ENCODE results near the gene VSNL1. TPM values are rescaled to one million over a fixed set of nuclear protein-coding genes. Genes with fewer than 3 reads are reported as not detected.

VSNL1 gene
- total RNA-seq, 1 donor from 2014 or later: not detected

DNA sequence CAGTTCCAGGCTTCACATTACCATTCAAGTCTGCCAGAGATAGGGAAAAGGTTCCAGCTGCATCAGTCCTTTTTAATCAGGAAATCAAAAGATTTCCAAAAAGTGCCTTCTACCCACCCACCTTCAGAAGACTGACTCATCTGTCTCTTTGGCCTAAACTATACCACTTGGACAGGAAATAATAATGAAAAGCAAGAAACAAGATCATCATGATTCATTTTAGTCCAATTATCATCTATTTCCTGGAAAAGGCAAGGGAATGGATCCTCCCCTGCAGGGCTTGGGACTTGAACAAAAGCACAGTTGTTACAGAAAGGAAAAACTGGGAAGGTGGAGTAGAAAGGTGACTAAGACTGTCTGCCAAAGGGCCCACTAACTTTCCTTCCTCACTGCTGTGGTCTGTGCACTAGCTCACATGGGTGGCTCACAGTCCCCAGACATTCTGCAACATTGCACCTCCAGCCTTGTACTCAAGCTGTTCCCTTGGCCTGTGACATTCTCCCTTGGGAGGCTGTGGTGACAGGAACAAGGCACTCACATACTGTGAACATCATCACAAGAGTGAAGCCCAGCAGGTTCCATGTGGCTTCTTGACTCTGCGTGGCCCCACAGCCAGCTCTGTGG lies 75.3 kb downstream of the VSNL1 start:
- TF ChIP-seq, protein P1, sequence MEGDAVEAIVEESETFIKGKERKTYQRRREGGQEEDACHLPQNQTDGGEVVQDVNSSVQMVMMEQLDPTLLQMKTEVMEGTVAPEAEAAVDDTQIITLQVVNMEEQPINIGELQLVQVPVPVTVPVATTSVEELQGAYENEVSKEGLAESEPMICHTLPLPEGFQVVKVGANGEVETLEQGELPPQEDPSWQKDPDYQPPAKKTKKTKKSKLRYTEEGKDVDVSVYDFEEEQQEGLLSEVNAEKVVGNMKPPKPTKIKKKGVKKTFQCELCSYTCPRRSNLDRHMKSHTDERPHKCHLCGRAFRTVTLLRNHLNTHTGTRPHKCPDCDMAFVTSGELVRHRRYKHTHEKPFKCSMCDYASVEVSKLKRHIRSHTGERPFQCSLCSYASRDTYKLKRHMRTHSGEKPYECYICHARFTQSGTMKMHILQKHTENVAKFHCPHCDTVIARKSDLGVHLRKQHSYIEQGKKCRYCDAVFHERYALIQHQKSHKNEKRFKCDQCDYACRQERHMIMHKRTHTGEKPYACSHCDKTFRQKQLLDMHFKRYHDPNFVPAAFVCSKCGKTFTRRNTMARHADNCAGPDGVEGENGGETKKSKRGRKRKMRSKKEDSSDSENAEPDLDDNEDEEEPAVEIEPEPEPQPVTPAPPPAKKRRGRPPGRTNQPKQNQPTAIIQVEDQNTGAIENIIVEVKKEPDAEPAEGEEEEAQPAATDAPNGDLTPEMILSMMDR (conservative IDR thresholded peaks at IDR 0.05; ENCODE audit: low read depth, low read length): no peak
- no peak overlapping the region for H3K4me3 ChIP-seq (ENCODE audit: low read depth, low read length)
- DNase-seq (ENCODE audit: low read depth): no peak

- H3K4me3 ChIP-seq (ENCODE audit: low read depth, low read length): no peak overlapping the region
- TF ChIP-seq, protein P1 (conservative IDR thresholded peaks at IDR 0.05; ENCODE audit: low read depth, low read length): no peak
- no peak for DNase-seq (ENCODE audit: low read depth)
Observed at GRCh38 chr2:17616405-17616804, 75.9 kb downstream of the VSNL1 start.

- TF ChIP-seq, protein P1 (conservative IDR thresholded peaks at IDR 0.05; ENCODE audit: low read depth, low read length): no peak
- no peak overlapping the region for H3K4me3 ChIP-seq (ENCODE audit: low read depth, low read length)
- no peak for DNase-seq (ENCODE audit: low read depth)
Observed at GRCh38 chr2:17617516-17617915, 77.0 kb downstream of the VSNL1 start.

DNA sequence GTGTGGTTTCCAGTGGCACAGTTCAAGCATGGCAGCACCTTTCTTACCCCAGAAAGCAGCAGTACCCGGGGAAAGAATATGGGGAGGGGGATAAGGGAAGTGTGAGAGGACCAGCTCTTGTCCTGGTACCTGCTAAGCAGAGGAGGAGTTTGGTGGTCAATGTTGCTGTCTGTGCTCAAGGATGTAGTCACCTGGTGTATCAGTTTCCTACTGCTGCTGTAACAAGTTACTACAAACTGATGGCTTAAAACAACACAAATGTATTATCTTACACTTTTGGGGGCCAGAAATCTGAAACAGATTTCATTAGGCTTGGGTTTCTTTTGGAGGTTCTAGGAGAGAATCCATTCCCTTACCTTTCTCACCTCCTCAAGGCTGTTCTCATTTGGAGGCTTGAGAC lies 77.5 kb downstream of the VSNL1 start:
- TF ChIP-seq, protein P1 (conservative IDR thresholded peaks at IDR 0.05; ENCODE audit: low read depth, low read length): no peak
- H3K4me3 ChIP-seq (ENCODE audit: low read depth, low read length): no peak overlapping the region
- DNase-seq (ENCODE audit: low read depth): no peak

DNA sequence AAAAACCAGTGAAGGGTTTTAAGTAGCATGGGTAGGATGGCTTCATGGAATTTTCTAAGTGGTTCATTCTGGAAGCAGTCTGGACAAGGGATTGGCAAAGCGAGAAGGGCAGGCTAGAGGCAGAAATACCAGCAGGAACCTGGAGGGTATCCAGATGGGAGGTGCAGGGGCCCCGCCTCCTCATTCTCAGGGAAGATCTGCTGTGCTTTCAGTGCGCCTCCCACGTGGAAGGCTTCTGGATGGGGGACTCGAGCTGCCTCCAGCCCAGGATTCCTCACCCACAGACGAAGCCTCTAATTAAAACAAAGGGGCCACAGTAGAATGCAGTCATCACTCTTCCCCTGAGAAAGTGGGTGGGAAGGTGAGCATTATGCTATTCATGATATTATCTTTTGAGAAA lies 79.8 kb downstream of the VSNL1 start:
- no peak overlapping the region for H3K4me3 ChIP-seq (ENCODE audit: low read depth, low read length)

DNA sequence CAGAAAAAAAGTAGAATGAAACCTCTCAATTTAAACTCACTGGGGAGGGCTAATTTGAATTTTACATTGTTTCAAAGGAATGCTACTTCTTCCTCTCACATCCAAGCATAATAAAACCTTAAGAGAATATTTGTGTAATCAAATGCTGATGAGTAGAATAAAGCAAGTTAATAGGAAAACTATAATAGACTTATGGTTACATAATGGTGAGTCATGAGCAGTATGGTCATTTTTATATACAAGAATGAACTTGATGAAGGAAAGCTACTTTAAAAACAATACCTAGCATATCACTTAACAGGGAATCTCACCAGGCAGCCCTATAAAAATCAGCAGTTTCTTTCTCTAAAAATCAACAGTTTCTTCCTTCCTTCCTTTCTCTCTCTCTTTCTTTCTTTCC lies 80.3 kb downstream of the VSNL1 start:
- no peak for DNase-seq (ENCODE audit: low read depth)
- TF ChIP-seq, protein P1 (conservative IDR thresholded peaks at IDR 0.05; ENCODE audit: low read depth, low read length): no peak
- no peak overlapping the region for H3K4me3 ChIP-seq (ENCODE audit: low read depth, low read length)

More for the DNA sequence above, 79.8 kb downstream of the VSNL1 start:
- DNase-seq (ENCODE audit: low read depth): no peak
- TF ChIP-seq, protein P1 (conservative IDR thresholded peaks at IDR 0.05; ENCODE audit: low read depth, low read length): no peak

DNA sequence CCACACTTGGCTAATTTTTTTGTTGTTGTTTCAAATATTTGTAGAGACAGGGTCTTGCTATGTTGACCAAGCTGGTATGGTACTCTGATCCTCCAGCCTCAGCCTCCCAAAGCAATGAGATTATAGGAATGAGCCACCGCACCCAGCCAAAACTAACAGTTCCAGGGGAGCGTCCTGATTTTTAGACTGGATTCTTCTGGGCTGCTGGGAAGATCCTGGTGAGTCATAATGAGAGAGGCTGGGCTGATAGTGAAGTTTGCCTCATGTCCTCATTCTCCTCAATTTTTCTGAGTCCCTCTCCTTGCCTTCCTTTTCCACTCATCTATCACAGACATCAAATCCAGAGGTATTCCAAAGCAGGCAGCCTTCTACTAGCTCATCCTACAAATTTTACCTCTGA lies 81.3 kb downstream of the VSNL1 start:
- DNase-seq (ENCODE audit: low read depth): no peak
- TF ChIP-seq, protein P1 (conservative IDR thresholded peaks at IDR 0.05; ENCODE audit: low read depth, low read length): no peak
- no peak overlapping the region for H3K4me3 ChIP-seq (ENCODE audit: low read depth, low read length)

Measured in epithelial cell of proximal tubule (primary cell).